NCI-H2171 (cell line): ENCODE data around the gene ALPI.

Experiments
- DNase-seq: peaks from one replicate; lab custom pipeline; 2025; lab: John Stamatoyannopoulos, UW

The ALPI gene

DNA sequence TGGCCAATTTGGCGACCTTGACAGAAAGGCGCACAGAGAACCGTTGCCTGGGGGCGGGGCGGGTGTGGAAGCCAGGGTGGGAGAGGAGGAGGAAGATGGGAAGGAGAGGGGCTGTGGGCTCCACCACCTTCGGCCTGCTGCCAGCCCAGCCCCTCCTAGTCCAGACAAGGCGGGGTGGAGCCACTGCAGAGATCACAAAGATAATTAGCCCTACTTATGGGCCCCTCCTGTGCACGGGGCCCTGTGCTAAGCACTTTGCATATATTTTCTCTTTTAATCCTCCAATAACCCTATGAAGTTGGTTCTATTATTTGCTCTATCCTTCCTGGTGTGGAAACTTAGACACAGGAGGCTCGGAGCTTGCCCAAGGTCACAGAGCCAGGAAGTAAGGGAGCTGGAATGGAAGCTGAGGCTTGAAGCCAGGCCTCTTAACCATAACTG is 45.4 kb downstream of the ALPI start:
- DNase-seq: no peak

DNA sequence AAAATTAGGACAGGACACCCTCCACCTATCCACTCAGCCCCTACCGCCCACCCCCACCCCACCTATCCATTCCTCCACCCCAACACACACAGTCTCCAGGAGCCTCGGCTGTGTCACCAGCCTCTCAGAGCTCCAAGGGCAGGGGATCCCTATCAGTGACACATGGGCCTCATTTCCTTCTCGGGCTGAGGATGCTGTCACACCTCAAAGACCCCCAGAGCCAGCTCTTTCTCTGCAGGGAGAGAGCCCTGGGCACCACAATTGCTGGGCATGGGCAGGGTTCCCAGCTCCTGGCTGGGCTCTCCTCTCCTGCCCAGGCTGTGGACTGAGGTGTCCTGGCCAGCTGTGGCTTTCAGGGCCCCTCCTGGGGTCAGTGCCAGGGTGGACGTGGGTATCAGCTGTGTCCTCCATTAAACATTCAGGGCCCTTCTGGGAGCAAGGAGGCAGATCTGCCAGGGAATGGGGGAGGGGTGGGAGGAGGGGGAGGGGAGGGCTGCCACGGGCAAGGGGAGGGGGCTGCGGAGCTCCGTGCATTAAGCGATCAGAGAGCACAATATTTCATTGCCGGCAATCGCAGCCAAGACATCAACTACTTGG is 45.9 kb downstream of the ALPI start:
- no peak for DNase-seq

DNA sequence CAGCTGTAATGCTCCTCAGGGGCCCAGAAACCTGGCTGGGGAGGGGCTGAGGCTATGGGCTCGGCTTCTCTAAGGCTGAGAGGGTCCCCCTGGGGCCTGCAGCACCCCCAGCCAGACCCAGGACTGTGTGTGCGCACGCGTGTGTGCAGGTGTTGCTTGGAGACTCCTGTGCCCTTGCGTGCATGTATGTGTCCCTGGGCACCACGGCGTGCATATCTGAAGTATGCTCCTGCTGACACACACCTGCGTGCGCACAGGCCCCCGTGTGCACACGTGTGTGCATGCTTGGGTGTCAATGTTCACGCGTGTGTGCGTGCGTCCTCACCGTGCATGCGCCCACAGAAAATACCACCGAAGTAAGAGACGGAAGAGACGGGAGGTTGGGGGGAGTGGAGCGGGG is 46.6 kb downstream of the ALPI start:
- DNase-seq: no peak

DNA sequence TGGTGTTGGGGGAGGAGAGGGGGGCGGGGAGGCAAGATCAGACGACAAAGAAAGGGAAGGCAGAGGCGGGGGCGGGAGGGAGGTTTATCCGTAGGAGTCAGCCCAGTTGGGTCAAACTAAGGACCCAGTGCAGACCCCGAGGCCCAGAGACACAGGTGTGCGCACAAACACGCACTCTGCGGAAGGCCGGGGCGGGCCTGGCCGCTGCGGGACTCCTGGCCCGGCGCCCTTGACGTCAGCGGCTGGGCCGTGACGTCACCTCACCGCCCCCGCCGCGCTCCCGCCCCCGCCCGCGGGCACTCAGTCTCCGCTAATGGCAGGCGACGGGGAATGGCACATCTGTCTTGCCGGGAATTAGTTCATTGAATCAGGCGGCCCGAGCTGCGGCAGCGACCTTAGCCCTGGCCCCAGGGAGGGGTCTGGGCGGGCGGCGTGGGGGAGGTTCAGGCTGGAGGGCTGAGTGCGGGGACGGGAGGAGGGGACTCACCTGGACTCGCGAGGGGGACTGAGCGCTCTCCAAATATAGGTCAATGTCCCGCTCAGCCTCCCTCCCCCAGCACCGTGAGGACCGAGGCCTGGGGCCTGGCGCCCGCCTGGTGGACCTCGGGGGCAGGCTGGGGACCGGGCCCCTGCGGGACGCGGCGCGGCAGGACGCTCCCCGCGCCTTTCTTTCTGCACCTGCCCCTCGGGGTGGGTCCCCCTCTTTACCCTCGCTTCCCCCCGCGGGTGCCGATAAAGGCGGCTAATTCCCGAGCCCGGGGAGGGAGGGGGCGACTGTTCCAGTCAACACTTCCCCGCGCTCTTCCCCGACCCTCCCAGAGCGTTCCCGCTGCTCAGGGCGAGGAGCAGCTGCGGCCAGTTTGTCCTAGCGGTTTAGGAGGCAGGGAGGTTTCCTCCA is 47.2 kb downstream of the ALPI start:
- DNase-seq: no peak

DNA sequence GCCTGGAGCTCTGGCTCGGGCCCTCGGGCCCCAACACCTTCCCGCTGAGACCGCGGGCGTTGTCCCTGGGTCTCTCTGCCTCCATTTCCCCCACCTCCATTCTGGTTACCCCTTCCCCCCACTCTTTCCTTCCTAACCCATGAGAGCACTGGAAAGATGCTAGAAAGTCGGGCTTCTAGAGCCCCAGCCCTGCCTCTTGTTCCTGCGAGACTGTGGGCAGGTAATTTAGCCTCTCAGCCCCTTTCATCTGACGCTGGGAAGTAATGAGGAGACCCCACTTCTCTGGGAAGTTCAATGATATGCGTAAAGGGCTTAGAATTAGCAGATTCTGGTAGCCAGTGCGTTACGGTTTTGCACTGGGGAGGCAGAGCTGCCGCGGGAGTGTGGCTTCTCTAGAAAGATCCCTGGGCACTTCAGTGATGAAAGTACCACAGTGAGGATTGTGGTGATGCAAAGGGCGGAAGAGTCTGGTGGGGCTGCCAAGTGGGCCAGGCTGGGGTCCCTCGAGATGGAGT is 47.9 kb downstream of the ALPI start:
- DNase-seq: no peak

DNA sequence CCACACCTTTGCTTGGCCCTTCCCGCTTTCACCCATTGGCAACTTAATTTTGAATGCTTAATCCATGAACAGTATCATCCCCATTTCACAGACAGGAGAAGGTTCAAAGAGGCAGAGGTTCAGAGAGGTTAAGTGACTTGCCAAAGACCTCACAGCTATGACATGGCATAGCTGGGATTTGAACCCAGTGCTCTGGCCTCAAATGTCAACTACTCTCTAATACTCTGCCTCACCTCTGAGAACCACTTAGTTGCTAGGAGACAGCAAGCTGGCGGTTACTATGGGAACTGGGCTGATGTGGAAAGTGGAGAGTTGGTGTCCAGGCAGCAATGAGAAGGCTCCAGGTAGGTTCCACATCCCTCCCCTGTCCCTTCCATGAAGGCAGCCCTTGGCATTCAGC is 48.5 kb downstream of the ALPI start:
- no peak for DNase-seq

DNA sequence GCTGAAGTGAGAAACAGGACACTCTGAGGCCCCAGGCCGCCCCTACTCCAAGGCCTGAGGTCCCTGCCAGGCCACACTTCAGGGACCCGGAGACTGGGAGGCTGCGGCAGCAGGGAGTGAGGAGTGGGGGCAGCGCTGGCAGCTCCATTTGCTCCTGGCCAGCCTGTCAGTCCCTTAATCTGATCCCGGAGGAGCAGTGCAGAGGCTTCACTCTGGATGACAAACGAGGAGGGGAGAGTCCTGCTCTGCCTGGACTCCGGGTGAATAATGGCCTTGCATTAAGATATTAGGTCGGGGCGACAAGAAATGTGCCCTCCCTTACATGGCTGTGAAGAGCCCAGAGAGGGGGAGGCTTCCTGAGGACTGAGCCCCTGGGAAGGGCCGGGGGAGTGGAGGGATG is 49.9 kb downstream of the ALPI start:
- DNase-seq: no peak

DNA sequence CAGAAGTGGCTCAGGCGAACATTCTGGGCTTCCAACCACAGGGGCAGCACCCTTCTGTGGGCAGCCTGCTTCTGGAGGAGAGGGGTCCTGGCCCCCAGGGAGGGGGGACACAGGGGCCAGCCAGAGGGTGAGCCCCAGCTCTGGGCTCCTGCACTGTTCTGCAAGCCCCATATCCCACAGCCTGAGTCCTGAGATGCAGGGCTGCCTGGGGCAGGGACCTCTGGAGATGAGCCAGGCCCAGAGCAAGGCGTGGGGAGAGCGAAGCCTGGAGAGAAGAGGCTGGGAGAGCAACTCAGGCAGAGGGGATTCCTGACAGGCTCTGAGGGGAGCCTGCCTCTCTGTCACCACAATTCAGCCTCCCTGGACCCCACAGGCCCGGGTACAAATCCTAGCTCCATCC is 50.8 kb downstream of the ALPI start:
- DNase-seq: no peak

DNA sequence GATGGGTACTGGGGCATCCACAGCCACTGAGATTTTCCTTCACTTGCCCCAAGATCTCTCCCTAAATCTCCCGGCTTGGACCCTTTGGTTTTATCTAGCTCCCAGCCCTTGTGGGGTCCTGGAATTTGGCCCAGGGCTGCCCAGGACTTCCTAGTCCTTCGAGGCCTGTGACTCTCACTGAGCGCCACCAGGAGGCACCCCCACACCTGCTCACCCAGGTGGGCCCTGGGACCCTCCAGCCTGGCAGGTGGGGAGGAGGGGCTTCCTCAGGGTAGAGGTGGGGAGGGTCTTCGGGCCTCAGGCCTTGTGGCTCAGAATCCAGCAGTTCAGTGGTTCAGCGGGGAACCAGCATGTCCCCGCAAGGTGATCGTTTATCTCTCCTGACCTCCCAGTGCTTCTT is 52.3 kb downstream of the ALPI start:
- no peak for DNase-seq
